Neural cell (in vitro differentiated cells): ENCODE data around the gene C10orf105. TPM values are rescaled to one million over a fixed set of nuclear protein-coding genes. Genes with fewer than 3 reads are reported as not detected.

Experiments used
- H2AFZ ChIP-seq: fragments of 200-600, 300-800 bp; sonication (generic), shearing (Covaris generic); 2 replicates; pipeline ENCODE4 v1.6.0; 2014; ENCODE audit warnings: low read depth, mild to moderate bottlenecking, antibody characterized with exemption, low read length, moderate library complexity
- H3F3A ChIP-seq: fragments of 200-600 bp; shearing (Covaris generic); 2 replicates; pipeline ENCODE4 v1.6.1; 2016; ENCODE audit warnings: mild to moderate bottlenecking, moderate library complexity, mixed read lengths, antibody characterized with exemption, low read length; ENCODE audit not compliant: insufficient read depth, poor library complexity, severe bottlenecking
- H3K27ac ChIP-seq: fragments of 200-600, 300-800 bp; sonication (generic), shearing (Covaris generic); 2 replicates; pipeline ENCODE4 v1.5.1; 2014; ENCODE audit warnings: mild to moderate bottlenecking, low read length, moderate library complexity
- H3K27me3 ChIP-seq: fragments of 300-800, 200-600 bp; sonication (generic), shearing (Covaris generic); 2 replicates; pipeline ENCODE4 v1.6.0; 2014; ENCODE audit warnings: mild to moderate bottlenecking, low read depth, low read length, moderate library complexity; ENCODE audit not compliant: insufficient read depth
- H3K36me3 ChIP-seq: fragments of 300-800, 200-600 bp; sonication (generic), shearing (Covaris generic); 2 replicates; pipeline ENCODE4 v1.5.1; 2014; ENCODE audit warnings: mild to moderate bottlenecking, antibody characterized with exemption, low read length, moderate library complexity; ENCODE audit not compliant: insufficient read depth
- H3K4me2 ChIP-seq: fragments of 300-800, 200-600 bp; sonication (generic), shearing (Covaris generic); 2 replicates; pipeline ENCODE4 v1.6.0; 2014; ENCODE audit warnings: mild to moderate bottlenecking, low read length
- H3K4me3 ChIP-seq: fragments of 300-800, 200-600 bp; sonication (generic), shearing (Covaris generic); 2 replicates; pipeline ENCODE4 v1.5.1; 2014; ENCODE audit warnings: mild to moderate bottlenecking, low read length, moderate library complexity
- H3K79me2 ChIP-seq: fragments of 200-600 bp; shearing (Covaris generic); replicated peaks from 2 replicates; pipeline ENCODE4 v1.6.0; 2014; ENCODE audit warnings: mild to moderate bottlenecking, low read length, moderate library complexity; ENCODE audit not compliant: insufficient read depth
- H3K9ac ChIP-seq: fragments of 300-800, 200-600 bp; sonication (generic), shearing (Covaris generic); 2 replicates; pipeline ENCODE4 v1.6.1; 2016; ENCODE audit warnings: mild to moderate bottlenecking, low read length, mixed read lengths
- H3K9me2 ChIP-seq: fragments of 200-600 bp; shearing (Covaris generic); 2 replicates; pipeline ENCODE4 v1.6.1; 2016; ENCODE audit warnings: mild to moderate bottlenecking, low read length, mixed read lengths; ENCODE audit not compliant: insufficient read depth
- H3K9me3 ChIP-seq: fragments of 200-600, 300-800 bp; sonication (generic), shearing (Covaris generic); 2 replicates; pipeline ENCODE4 v1.6.1; 2016; ENCODE audit warnings: mild to moderate bottlenecking, mixed run types, low read length, moderate library complexity, mixed read lengths
- H4K20me1 ChIP-seq: fragments of 200-600 bp; shearing (Covaris generic); 2 replicates; pipeline ENCODE4 v1.6.1; 2016; ENCODE audit warnings: mild to moderate bottlenecking, mixed run types; ENCODE audit not compliant: insufficient read depth
- EP300 ChIP-seq: fragments of 450-650 bp; conservative IDR thresholded peaks from 2 replicates; pipeline ENCODE4 v1.6.1; 2014; ENCODE audit warnings: antibody characterized with exemption, mild to moderate bottlenecking, moderate library complexity; ENCODE audit not compliant: poor library complexity, severe bottlenecking
- EZH2 ChIP-seq: fragments of 200-600, 300-800 bp; shearing (Covaris generic), sonication (generic); IDR thresholded peaks from 2 replicates; pipeline ENCODE4 v1.6.1; 2014; ENCODE audit warnings: antibody characterized with exemption, low read length, borderline replicate concordance, mild to moderate bottlenecking; ENCODE audit not compliant: insufficient read depth, poor library complexity, severe bottlenecking
- MXI1 ChIP-seq: fragments of 450-650 bp; conservative IDR thresholded peaks from 2 replicates; pipeline ENCODE4 v1.6.1; 2014; ENCODE audit warnings: antibody characterized with exemption, mild to moderate bottlenecking; ENCODE audit not compliant: poor library complexity, severe bottlenecking
- POLR2AphosphoS5 ChIP-seq: IDR thresholded peaks from 2 replicates; pipeline ENCODE4 v1.6.1; 2012
- RAD21 ChIP-seq: fragments of 450-650 bp; conservative IDR thresholded peaks from 2 replicates; pipeline ENCODE4 v1.6.1; 2014; ENCODE audit warnings: antibody characterized with exemption, mild to moderate bottlenecking, moderate library complexity
- SMC3 ChIP-seq: fragments of 450-650 bp; conservative IDR thresholded peaks from 2 replicates; pipeline ENCODE4 v1.6.1; 2014; ENCODE audit warnings: antibody characterized with exemption, mild to moderate bottlenecking, moderate library complexity; ENCODE audit not compliant: poor library complexity
- TAF1 ChIP-seq: IDR thresholded peaks from 2 replicates; pipeline ENCODE4 v1.6.1; 2012; ENCODE audit warnings: low read depth
- polyA plus RNA-seq: library from polyadenylated mRNA; depleted of rRNA; stranded (reverse); fragments of >200 nt; gene quantifications from 2 replicates; pipeline ENCODE4 v1.2.3, GENCODE V29; 2014
- TF ChIP-seq, protein P1 (sequence below): IDR thresholded peaks from 2 replicates; pipeline ENCODE4 v1.6.1; 2012; ENCODE audit warnings: borderline replicate concordance
- TF ChIP-seq, protein P2 (sequence below): fragments of 450-650 bp; IDR thresholded peaks from 2 replicates; pipeline ENCODE4 v1.5.1; 2014; ENCODE audit warnings: antibody characterized with exemption, mild to moderate bottlenecking, moderate library complexity; ENCODE audit not compliant: poor library complexity, severe bottlenecking

The C10orf105 gene
- polyA plus RNA-seq, 1 donor from 2014 or later, result 0.11 TPM

DNA sequence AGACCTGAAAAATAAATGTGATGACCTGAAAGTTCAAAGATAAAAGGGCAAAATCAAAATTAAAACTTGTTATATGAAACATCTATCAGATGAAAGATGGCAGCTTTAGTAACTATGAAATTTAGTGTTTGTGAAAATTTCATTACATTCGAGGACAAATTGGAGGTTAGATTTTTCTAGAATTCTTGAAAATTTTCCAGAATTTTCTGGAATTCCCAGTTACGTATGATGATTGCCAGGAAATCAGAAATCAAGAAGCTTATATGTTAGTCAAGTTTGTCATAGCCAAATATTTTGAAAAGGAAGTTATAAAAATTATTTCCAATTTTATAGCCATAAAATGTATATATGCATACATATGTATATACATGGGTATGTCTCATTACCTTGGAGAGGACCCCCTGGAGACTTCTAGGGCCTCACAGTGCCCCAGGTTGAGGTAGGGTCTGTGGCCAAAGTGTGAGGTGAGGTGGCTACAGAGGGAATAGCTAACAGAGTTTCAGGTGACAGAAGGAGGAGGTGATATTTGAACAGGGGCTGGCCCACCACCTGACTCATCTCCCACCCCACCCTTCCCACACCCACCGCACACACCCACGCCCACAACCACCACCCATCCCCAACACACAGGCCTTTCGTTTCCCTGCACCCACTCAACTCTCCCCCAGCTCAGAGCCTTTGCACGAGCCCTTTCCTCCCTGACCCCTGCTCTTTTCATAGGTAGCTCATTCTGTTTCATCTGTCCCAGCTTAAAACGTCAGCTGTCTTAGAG, 21.5 kb downstream of the C10orf105 start:
- Histone ChIP-seq H3K9me2 (no peaks in the 10 kb centered on the region), H3K36me3 (no peaks in the 10 kb centered on the region), H3K4me2 (no peak overlapping the region), H3F3A (no peaks in the 10 kb centered on the region), H4K20me1 (no peaks in the 10 kb centered on the region), H3K27me3 (no peaks in the 10 kb centered on the region), H3K9me3 (no peaks in the 10 kb centered on the region), H2AFZ (no peak overlapping the region), H3K79me2 (no peaks in the 10 kb centered on the region), H3K9ac (no peak overlapping the region), H3K4me3 (no peak overlapping the region), H3K27ac (no peak overlapping the region)
- TF ChIP-seq EZH2 (no peak), EP300 (no peak), SMC3 (no peak), POLR2AphosphoS5 (no peak)
- TF ChIP-seq, protein P1, sequence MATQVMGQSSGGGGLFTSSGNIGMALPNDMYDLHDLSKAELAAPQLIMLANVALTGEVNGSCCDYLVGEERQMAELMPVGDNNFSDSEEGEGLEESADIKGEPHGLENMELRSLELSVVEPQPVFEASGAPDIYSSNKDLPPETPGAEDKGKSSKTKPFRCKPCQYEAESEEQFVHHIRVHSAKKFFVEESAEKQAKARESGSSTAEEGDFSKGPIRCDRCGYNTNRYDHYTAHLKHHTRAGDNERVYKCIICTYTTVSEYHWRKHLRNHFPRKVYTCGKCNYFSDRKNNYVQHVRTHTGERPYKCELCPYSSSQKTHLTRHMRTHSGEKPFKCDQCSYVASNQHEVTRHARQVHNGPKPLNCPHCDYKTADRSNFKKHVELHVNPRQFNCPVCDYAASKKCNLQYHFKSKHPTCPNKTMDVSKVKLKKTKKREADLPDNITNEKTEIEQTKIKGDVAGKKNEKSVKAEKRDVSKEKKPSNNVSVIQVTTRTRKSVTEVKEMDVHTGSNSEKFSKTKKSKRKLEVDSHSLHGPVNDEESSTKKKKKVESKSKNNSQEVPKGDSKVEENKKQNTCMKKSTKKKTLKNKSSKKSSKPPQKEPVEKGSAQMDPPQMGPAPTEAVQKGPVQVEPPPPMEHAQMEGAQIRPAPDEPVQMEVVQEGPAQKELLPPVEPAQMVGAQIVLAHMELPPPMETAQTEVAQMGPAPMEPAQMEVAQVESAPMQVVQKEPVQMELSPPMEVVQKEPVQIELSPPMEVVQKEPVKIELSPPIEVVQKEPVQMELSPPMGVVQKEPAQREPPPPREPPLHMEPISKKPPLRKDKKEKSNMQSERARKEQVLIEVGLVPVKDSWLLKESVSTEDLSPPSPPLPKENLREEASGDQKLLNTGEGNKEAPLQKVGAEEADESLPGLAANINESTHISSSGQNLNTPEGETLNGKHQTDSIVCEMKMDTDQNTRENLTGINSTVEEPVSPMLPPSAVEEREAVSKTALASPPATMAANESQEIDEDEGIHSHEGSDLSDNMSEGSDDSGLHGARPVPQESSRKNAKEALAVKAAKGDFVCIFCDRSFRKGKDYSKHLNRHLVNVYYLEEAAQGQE, result no peak

GRCh38 chr10:71696628-71697326, 22.8 kb downstream of the C10orf105 start:
- no peaks in the 10 kb centered on the region for H3K9me3 ChIP-seq
- no peak overlapping the region for H3K27ac ChIP-seq
- no peak overlapping the region for H3K4me3 ChIP-seq
- no peaks in the 10 kb centered on the region for H3K79me2 ChIP-seq
- H3K9me2 ChIP-seq, result no peaks in the 10 kb centered on the region
- no peak overlapping the region for H2AFZ ChIP-seq
- H3K27me3 ChIP-seq, result no peaks in the 10 kb centered on the region
- no peak overlapping the region for H3K4me2 ChIP-seq
- no peak overlapping the region for H3K9ac ChIP-seq
- no peaks in the 10 kb centered on the region for H4K20me1 ChIP-seq
- H3K36me3 ChIP-seq, result no peaks in the 10 kb centered on the region
- no peaks in the 10 kb centered on the region for H3F3A ChIP-seq
- TF ChIP-seq SMC3 (peak; percentile 79), TAF1 (no peak), RAD21 (peak; percentile 66), MXI1 (no peak), POLR2AphosphoS5 (no peak), EZH2 (no peak), EP300 (no peak)
- TF ChIP-seq, protein P1, result no peak
- TF ChIP-seq, protein P2, sequence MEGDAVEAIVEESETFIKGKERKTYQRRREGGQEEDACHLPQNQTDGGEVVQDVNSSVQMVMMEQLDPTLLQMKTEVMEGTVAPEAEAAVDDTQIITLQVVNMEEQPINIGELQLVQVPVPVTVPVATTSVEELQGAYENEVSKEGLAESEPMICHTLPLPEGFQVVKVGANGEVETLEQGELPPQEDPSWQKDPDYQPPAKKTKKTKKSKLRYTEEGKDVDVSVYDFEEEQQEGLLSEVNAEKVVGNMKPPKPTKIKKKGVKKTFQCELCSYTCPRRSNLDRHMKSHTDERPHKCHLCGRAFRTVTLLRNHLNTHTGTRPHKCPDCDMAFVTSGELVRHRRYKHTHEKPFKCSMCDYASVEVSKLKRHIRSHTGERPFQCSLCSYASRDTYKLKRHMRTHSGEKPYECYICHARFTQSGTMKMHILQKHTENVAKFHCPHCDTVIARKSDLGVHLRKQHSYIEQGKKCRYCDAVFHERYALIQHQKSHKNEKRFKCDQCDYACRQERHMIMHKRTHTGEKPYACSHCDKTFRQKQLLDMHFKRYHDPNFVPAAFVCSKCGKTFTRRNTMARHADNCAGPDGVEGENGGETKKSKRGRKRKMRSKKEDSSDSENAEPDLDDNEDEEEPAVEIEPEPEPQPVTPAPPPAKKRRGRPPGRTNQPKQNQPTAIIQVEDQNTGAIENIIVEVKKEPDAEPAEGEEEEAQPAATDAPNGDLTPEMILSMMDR, result peak; percentile 69
